NCI-H128 (cell line): Measurements from ENCODE around the gene FOXN4.
"Not testable (repeated sequence)": the region's sequence is repeated elsewhere in the genome, so short reads cannot be mapped to it uniquely, and the experiment has no call there.

Experiments
- DNase-seq: peaks from one replicate; lab custom pipeline; 2025; ENCODE audit not compliant: unreplicated experiment; lab: John Stamatoyannopoulos, UW

The FOXN4 gene, protein sequence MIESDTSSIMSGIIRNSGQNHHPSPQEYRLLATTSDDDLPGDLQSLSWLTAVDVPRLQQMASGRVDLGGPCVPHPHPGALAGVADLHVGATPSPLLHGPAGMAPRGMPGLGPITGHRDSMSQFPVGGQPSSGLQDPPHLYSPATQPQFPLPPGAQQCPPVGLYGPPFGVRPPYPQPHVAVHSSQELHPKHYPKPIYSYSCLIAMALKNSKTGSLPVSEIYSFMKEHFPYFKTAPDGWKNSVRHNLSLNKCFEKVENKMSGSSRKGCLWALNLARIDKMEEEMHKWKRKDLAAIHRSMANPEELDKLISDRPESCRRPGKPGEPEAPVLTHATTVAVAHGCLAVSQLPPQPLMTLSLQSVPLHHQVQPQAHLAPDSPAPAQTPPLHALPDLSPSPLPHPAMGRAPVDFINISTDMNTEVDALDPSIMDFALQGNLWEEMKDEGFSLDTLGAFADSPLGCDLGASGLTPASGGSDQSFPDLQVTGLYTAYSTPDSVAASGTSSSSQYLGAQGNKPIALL

GRCh38 chr12:109308534-109309380 lies at the start of gene FOXN4:
TSS of gene FOXN4 (minus strand) at chr12:109309284. CDS start at chr12:109308321, 963 bp downstream.
- DNase-seq: no peak

DNA sequence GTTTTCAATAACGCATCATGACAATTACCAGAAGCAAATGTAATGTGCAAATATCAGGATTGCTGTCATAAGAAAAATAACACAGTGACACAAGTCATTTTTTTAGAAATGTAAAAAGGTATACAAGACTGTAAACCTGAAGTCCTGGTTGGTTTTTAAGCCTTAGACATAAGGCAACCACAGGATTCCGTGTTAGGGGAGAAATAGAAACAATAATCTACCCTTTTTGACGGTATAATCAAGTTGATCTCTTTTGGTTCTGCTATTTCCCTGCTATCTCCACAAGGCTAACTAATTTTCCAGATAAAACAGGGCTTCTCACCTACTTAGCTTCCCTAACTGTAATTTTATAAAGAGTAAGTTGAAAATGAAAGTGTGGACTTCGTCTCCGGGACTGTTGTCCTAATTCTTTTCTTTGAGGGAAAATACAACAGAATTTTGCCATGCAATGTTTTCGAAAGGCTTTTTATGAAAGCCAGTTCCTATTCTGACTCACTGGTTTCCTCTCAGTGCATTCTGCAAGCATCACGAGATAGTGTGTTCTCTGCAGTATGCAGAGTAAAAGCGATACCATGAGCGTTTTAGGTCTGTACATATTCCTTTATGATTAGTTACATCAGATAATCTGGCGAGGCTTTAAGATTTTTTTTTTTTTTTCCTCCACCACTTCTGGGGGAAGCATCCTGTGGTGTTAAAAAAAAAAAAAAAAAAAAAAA lies 49.2 kb upstream of the FOXN4 start:
- DNase-seq: no peak

- DNase-seq: no peak
These were observed 47.9 kb upstream of the FOXN4 start for GRCh38 chr12:109357032-109357431.

GRCh38 chr12:109356577-109356976 lies 47.5 kb upstream of the FOXN4 start:
- no peak for DNase-seq

DNA sequence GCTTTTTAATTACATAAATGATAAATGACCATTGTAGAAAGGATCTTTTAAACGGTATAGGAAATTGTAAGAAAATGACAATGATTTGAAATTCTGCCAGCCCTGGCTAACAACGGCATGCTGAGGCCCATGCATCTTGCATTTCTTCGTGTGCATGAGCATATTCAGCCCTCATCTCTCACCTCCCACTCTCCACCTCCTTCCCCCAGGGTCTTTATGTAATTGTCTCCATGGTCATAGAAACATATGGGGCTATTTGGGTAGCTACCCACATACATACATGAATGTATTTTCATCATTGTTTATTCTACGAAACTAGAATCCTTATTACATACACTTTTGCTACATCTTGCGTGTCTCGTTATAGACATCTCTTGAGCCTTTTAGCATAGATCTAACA lies 43.1 kb upstream of the FOXN4 start:
- no peak for DNase-seq

DNA sequence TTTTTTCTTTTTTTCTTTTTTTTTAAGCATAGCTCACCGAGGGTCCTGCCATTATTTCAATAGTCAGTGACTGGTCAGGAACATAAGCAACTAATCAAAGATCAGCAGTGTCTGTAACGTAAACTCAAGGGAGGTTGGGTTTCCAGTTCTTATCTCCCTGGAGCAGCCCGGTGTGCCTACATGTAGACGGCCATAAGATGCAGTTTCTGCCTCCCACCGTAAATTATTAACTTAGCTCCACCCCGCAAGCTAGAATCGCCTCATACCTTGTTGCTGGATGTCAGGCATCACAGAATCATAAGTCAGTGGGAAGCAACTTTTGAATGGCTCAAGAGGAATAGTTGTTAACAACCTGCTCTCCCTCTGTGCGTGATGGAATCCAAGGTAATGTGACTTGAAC lies 38.5 kb upstream of the FOXN4 start, which contains the start of gene MYO1H:
Gene MYO1H (plus strand): TSS at position 312 of the 400 bp plus-strand sequence. CDS start 61 bp downstream, at position 373.
- no peak for DNase-seq

DNA sequence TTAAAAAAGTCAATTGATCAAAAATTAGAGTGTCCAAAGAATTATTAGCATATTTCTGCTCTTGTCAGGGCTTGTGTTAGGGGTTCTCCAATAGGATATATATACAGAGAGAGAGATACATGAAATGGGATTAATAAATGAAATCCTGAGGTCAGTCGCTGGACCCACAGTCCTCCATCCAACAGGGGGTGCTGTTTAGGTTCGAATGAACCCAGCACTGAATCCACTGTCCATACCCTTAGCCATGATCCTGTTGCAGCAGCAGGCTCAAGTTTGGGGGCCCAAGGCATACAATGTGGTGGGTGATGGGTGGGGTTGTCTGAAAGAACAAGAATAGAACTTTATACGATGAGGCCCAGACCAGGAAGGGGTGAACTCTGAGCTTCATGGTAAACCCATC lies 37.8 kb upstream of the FOXN4 start:
- no peak for DNase-seq

- DNase-seq: no peak
These were observed 36.3 kb upstream of the FOXN4 start for GRCh38 chr12:109345428-109345827.

- no peak for DNase-seq
These were observed 34.6 kb upstream of the FOXN4 start for GRCh38 chr12:109343677-109344076.

DNA sequence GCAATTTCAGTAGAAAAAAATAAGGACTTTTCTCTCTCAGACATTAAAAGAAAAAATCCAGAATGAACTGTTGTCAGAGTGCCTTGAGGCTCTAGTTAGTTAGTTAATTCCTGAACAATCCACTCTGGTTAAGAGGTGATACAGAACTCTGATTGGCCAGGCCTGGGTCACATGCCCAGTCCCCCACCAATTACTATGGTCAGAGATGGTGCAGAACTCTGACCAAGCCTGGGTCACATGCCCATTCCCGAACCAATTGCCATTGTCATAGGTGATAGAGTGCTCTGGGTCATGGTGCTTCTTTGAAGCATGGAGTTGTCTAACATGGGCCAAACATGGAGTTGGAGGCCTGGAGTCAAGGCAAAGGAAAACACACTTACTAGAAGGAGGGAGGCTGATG lies 27.5 kb upstream of the FOXN4 start:
- DNase-seq: no peak

GRCh38 chr12:109334887-109335286 lies 25.8 kb upstream of the FOXN4 start:
- no peak for DNase-seq

- DNase-seq: no peak
These were observed 22.3 kb upstream of the FOXN4 start for GRCh38 chr12:109331301-109331952.

- DNase-seq: no peak
These were observed 21.5 kb upstream of the FOXN4 start for GRCh38 chr12:109330282-109331230.

DNA sequence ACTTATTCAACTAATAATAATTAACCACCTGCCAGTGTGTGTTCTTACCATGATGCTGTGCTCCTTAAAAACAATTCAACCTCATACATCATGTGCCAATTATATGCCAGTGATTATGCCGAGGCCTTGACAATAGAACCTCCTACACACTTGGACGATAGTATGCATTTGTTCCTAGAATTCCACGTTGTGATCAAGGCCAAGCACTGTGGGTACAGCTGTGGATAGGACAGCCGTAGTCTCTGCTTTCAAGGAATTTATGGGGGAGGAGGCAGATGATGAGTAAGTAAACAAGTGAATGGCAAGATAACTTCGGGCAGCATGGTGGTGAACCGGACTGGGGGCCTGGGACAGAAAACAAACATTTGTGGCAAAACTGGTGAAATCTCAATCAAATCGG lies 20.6 kb upstream of the FOXN4 start:
- no peak for DNase-seq

DNA sequence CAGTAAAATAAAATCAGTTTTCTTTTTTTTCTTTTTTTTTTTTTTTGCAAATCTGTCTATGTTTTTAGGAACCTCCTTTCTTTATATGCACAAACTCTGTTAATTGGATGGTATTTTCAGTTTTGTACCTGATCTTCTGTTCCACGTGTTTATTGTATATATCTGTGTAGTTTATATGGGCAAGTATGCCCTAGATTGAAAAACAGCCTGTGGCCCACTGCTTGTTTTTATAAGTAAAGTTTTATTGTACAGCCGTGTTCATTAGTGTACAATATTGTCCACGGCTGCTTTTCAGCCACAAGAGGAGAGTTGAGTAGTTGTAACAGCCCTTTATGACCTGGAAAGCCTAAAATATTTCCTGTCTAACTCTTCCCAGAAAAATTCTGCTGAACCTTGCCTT lies 19.9 kb upstream of the FOXN4 start:
- DNase-seq: no peak

DNA sequence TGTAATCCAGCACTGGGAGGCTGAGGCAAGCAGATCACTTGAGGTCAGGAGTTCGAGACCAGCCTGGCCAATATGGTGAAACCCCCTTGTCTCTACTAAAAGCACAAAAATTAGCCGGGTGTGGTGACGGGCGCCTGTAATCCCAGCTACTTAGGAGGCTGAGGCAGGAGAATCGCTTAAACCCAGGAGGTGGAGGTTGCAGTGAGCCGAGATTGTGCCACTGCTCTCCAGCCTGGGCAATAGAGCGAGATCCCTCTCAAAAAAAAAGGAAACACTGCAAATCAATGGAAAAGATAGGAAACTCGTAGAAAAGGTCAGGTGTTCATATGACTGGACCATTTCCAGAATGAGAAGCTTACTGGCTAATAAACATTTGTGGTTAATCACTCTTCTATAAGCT lies 12.2 kb upstream of the FOXN4 start:
- DNase-seq: not testable (repeated sequence)

DNA sequence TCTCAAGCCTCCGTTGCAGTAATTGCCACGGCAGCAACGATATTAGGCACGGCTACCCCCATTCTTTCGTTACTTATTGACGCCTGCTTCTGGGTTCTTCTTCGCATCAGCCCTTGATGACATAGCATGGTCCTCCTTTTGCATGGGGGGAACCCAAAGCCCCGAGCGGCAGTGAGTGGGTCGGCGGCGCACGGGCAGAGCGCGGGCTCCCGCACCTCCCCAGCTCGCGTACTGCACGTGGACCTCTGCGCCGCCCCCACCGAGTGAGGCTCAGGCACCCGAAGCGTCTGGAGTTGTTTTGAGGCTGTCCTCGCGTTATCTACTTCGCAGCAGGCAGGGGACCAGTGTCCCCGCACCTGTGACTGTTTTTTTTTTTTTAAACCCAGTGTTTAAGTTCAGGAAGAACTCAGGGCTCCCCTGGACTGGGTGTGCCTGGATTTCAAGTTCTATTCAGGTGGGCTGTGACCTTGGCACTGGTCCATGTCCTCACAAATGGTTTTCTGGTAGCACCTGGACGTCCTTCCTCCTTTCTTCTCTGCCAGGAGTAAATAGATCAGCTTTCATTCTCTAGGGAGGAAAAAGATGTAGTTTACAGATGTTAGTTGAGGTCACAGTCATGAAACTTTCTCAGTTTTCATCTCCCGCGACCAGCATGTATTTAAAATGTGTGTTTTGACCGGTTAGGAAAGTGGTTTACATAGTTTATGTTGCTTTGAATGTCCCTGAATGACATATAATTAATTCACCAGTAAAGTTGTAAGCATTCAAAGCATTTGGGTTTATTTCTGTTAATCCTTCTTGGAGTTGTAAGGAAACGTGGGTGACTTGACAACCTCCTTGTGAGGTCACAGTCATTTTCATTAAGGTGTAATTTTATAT lies 1.4 kb upstream of the FOXN4 start:
- DNase-seq: peak; percentile 57

DNA sequence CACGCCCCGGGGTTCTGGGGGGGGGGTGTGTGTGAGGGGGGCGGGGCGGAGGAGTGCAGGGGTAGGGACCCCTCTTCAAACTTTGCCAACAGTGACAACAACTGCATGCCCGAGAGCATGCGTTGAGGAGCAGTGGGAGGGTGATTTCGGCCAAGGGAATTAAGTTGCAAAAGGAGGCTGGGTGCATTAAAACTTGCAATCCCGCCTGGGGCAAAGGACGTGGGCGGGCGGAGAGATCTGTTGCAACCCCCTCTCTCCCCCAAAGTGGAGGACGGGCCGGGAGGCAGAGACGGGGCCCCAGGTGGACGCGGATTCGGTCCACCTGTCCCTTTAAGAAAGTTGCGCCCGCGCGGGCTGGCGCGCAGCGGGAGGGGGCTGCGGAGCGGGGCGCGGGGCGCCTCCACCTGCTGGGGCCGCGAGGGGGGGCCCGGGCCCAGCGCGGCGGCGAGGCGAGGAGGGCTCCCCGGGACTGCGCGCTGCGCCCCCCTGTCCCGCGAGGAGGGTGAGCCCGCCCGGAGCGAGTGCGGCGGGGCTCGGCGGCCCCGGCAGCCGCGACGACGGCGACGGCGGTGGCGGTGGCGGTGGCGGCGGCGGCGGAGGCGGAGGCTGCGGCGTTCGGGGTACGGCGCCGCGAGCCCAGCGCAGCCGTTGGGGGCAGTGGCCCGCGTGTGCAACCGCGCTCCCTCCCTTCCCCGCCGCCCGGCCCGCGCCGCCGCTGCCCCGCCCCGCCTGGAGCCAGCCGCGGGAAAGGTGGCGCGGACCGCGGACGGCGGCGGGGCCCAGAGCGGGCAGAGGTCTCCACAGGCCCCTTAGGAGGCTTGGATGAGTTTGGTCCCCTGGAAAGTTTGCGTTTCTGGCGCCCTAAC lies 530 bp upstream of the FOXN4 start:
- DNase-seq: no peak
